ENCODE results near the gene MDH1. TPM values are rescaled to one million over a fixed set of nuclear protein-coding genes. Genes with fewer than 3 reads are reported as not detected.

Gene MDH1
- total RNA-seq, 1 donor from 2014 or later, result 124 TPM

GRCh38 chr2:63651861-63652651 lies 63.3 kb downstream of the MDH1 start:
- TF ChIP-seq POLR2A (IDR thresholded peaks at IDR 0.05), result no peak
- TF ChIP-seq, protein P1, sequence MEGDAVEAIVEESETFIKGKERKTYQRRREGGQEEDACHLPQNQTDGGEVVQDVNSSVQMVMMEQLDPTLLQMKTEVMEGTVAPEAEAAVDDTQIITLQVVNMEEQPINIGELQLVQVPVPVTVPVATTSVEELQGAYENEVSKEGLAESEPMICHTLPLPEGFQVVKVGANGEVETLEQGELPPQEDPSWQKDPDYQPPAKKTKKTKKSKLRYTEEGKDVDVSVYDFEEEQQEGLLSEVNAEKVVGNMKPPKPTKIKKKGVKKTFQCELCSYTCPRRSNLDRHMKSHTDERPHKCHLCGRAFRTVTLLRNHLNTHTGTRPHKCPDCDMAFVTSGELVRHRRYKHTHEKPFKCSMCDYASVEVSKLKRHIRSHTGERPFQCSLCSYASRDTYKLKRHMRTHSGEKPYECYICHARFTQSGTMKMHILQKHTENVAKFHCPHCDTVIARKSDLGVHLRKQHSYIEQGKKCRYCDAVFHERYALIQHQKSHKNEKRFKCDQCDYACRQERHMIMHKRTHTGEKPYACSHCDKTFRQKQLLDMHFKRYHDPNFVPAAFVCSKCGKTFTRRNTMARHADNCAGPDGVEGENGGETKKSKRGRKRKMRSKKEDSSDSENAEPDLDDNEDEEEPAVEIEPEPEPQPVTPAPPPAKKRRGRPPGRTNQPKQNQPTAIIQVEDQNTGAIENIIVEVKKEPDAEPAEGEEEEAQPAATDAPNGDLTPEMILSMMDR (IDR thresholded peaks at IDR 0.05), result no peak
- no peak for TF ChIP-seq POLR2AphosphoS5 (IDR thresholded peaks at IDR 0.05; ENCODE audit: insufficient read depth in 1 of 2, low read depth in 1 of 2)
- H3K9me3 ChIP-seq, result no peaks in the 10 kb centered on the region
- no peaks in the 10 kb centered on the region for H3K36me3 ChIP-seq
- no peak overlapping the region for H3K27ac ChIP-seq
- no peaks in the 10 kb centered on the region for H3K27me3 ChIP-seq
- H3K4me3 ChIP-seq, result no peak overlapping the region
- no peak for DNase-seq (ENCODE audit: extremely low spot score in 2 of 2)
- intact Hi-C loops (cut with DNase I), result no loop called here
- H3K4me1 ChIP-seq, result no peaks in the 10 kb centered on the region

- TF ChIP-seq POLR2AphosphoS5 (IDR thresholded peaks at IDR 0.05; ENCODE audit: insufficient read depth in 1 of 2, low read depth in 1 of 2) (no peak), POLR2A (IDR thresholded peaks at IDR 0.05) (no peak)
- TF ChIP-seq, protein P1 (IDR thresholded peaks at IDR 0.05), result no peak
- Histone ChIP-seq H3K9me3 (no peaks in the 10 kb centered on the region), H3K4me3 (no peak overlapping the region), H3K27me3 (no peaks in the 10 kb centered on the region), H3K4me1 (no peaks in the 10 kb centered on the region), H3K27ac (no peak overlapping the region), H3K36me3 (no peaks in the 10 kb centered on the region)
- no peak for DNase-seq (ENCODE audit: extremely low spot score in 2 of 2)
- intact Hi-C loops (cut with DNase I), result no loop called here
These were observed 63.9 kb downstream of the MDH1 start for GRCh38 chr2:63652652-63652985.

DNA sequence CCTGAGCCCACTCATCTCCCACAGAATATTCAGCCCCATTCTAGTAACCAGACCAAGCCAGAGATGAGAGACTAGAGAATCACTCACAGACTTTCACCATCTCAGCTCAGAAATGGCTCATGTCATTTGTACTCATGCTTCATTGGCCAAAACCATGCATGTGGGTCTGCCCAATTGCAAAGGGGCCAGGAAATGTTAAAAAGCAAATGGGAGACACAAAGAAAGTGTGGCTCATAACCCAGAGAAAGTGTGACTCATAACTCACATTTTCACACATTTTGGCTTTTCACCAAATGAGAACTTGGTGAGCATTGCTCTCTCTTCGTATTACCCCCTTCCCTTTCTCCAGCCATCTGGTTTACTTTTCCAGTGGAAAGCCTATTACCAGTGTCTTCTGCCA lies 66.2 kb downstream of the MDH1 start:
- Histone ChIP-seq H3K4me1 (no peaks in the 10 kb centered on the region), H3K9me3 (no peaks in the 10 kb centered on the region), H3K4me3 (no peak overlapping the region), H3K36me3 (no peaks in the 10 kb centered on the region), H3K27me3 (no peaks in the 10 kb centered on the region), H3K27ac (no peak overlapping the region)
- no peak for DNase-seq (ENCODE audit: extremely low spot score in 2 of 2)
- intact Hi-C loops (cut with DNase I), result no loop called here
- no peak for TF ChIP-seq POLR2AphosphoS5 (IDR thresholded peaks at IDR 0.05; ENCODE audit: insufficient read depth in 1 of 2, low read depth in 1 of 2)
- TF ChIP-seq, protein P1 (IDR thresholded peaks at IDR 0.05), result no peak
- TF ChIP-seq POLR2A (IDR thresholded peaks at IDR 0.05), result no peak

Other genes with a start within 250 kb of the MDH1 start
- 13.3 TPM for gene WDPCP, start 486 bp upstream of the MDH1 start, total RNA-seq

All from vagina (tissue), 2 donors.